Psoas muscle (tissue), 8 donors: ENCODE measurements around the gene SHISA5. TPM values are rescaled to one million over a fixed set of nuclear protein-coding genes. Genes with fewer than 3 reads are reported as not detected.

Experiments
- ATAC-seq, 4 donors: fragments of 200-7000 bp; cut with Tn5 transposase; one replicate each; pipeline ENCODE4 v1.9.1; 2020; ENCODE audit warnings: moderate library complexity in 3 of 4, mild to moderate bottlenecking in 2 of 4
- DNase-seq, 2 donors: peaks; one replicate each; pipeline ENCODE4 v3.0.0-alpha.2; 2020
- H3K27ac ChIP-seq: fragments of 200-600 bp; one replicate; pipeline ENCODE4 v1.8.0; 2022
- H3K27me3 ChIP-seq, 3 donors: fragments of 200-600 bp in 1 of 3; one replicate each; pipeline versions ENCODE4 v1.6.1 to v1.8.0; 2013 to 2022; ENCODE audit warnings: low read length in 2 of 3, mild to moderate bottlenecking in 2 of 3, moderate library complexity in 1 of 3; ENCODE audit not compliant: insufficient read depth in 3 of 3
- H3K36me3 ChIP-seq, 2 donors: fragments of 200-600 bp in 1 of 2; one replicate each; pipeline versions ENCODE4 v1.6.1 to v1.8.0; 2013 to 2022; ENCODE audit warnings: low read depth in 1 of 2, mild to moderate bottlenecking in 1 of 2, moderate library complexity in 1 of 2; ENCODE audit not compliant: insufficient read depth in 1 of 2
- H3K4me1 ChIP-seq: fragments of 200-600 bp; one replicate; pipeline ENCODE4 v1.8.0; 2022
- H3K4me3 ChIP-seq: fragments of 200-600 bp; one replicate; pipeline ENCODE4 v1.8.0; 2022; ENCODE audit warnings: mild to moderate bottlenecking
- H3K9me3 ChIP-seq: fragments of 200-600 bp; one replicate; pipeline ENCODE4 v1.8.0; 2022
- CTCF ChIP-seq: fragments of 200-600 bp; IDR thresholded peaks from one replicate; pipeline ENCODE4 v1.8.0; 2022; ENCODE audit warnings: antibody characterized with exemption
- WGBS, 3 donors: extraction: QIAGEN DNeasy Blood & Tissue Kit; methylation state at CpG; one replicate each; pipeline versions ENCODE4 v1.1.6 to v1.1.7; 2013; 5-methylcytosine and 5-hydroxymethylcytosine counted together
- intact Hi-C, 2 donors: fragments of 100-400 bp; cut with DNase I; formaldehyde crosslinking; loops; one replicate each; pipeline versions ENCODE4 v1.11.0 to v1.14.2; 2022
- polyA plus RNA-seq, 3 donors: library from polyadenylated mRNA; stranded (reverse); fragments of 200-250 nt; gene quantifications; one replicate each; pipeline ENCODE4 v1.2.3, GENCODE V29; 2013
- total RNA-seq, 4 donors: library from RNA; stranded (reverse); fragmentation: NEBNext Ultra II Directional in 2 of 4; extraction: Animal tissue kit (Norgen Biotek cat#: 25700) in 2 of 4; gene quantifications; one replicate each; pipeline versions ENCODE4 v1.2.1 to v1.2.4, GENCODE V29; 2021 to 2023
- donor health status: healthy with polysubstance abuse.
- donor health status: DM: no; HTN: no; CAD: no; lungs with moderate emphysema.
- donor health status: Bipolar disorder and iron deficiency.
- donor health status: healthy.
- donor health status: DM: yes; HTN: yes; CAD: no.
- donor health status: DM: no; HTN: no; CAD: no.
- donor health status: DM: no; HTN: no; CAD: no.
- donor health status: DM: yes; HTN: yes; CAD: no.

SHISA5 gene
- total and polyA plus RNA-seq, 7 donors = 16.9 to 34.7 (median 24.3) TPM

GRCh38 chr3:48433472-48434118 is 70.4 kb downstream of the SHISA5 start:
- Histone ChIP-seq H3K27ac (no peak overlapping the region), H3K36me3 (peaks cover 3 to 27% of the 10 kb centered on the region in 2 donors), H3K27me3 (peaks cover 0 to 4% (median 2%) of the 10 kb centered on the region in 3 donors), H3K4me3 (no peak overlapping the region), H3K9me3 (no peaks in the 10 kb centered on the region), H3K4me1 (peaks cover 4% of the 10 kb centered on the region)
- no peak for DNase-seq
- 80 to 81% (median 80%) methylated on average over 12 of the region's 12 CpGs for WGBS, 3 donors
- no peak for TF ChIP-seq CTCF
- intact Hi-C loops = loop anchor here (1.0 to 5.0 kb wide), 2 partner anchors 32 to 201 kb away; no protein-coding TSS in a partner anchor
- no peak for ATAC-seq

GRCh38 chr3:48432411-48433371 is 71.3 kb downstream of the SHISA5 start:
- H3K27me3 ChIP-seq = peaks cover 0 to 8% (median 2%) of the 10 kb centered on the region in 3 donors
- TF ChIP-seq CTCF = no peak
- ATAC-seq (no peak), DNase-seq (no peak)
- H3K36me3 ChIP-seq = peaks cover 3 to 27% of the 10 kb centered on the region in 2 donors
- no peaks in the 10 kb centered on the region for H3K9me3 ChIP-seq
- intact Hi-C loops = loop anchor here in 1 of 2 donors (5.0 kb wide), 1 partner anchor 200 kb away; no protein-coding TSS in a partner anchor
- 78 to 82% (median 79%) methylated on average over 15 to 16 of the region's 16 CpGs for WGBS, 3 donors
- peaks cover 4% of the 10 kb centered on the region for H3K4me1 ChIP-seq
- no peak overlapping the region for H3K4me3 ChIP-seq
- no peak overlapping the region for H3K27ac ChIP-seq

GRCh38 chr3:48431224-48432029 is 72.5 kb downstream of the SHISA5 start:
- no peak for DNase-seq
- 80 to 89% (median 80%) methylated on average over 8 of the region's 8 CpGs for WGBS, 3 donors
- ATAC-seq = no peak
- Histone ChIP-seq H3K4me1 (peaks cover 4% of the 10 kb centered on the region), H3K36me3 (peaks cover 3 to 27% of the 10 kb centered on the region in 2 donors), H3K9me3 (no peaks in the 10 kb centered on the region), H3K4me3 (no peak overlapping the region), H3K27me3 (peaks cover 0 to 8% (median 2%) of the 10 kb centered on the region in 3 donors), H3K27ac (no peak overlapping the region)
- no peak for TF ChIP-seq CTCF
- intact Hi-C loops = loop anchor here in 1 of 2 donors (5.0 kb wide), 1 partner anchor 199 kb away; no protein-coding TSS in a partner anchor

- DNase-seq = no peak
- WGBS, 3 donors = 70 to 100% (median 80%) methylated on average over 1 of the region's 1 CpG
- Histone ChIP-seq H3K27me3 (peaks cover 0 to 8% (median 2%) of the 10 kb centered on the region in 3 donors), H3K9me3 (no peaks in the 10 kb centered on the region), H3K36me3 (peaks cover 3 to 27% of the 10 kb centered on the region in 2 donors), H3K4me1 (peaks cover 4% of the 10 kb centered on the region), H3K4me3 (no peak overlapping the region), H3K27ac (no peak overlapping the region)
- no peak for ATAC-seq
- intact Hi-C loops = loop anchor here in 1 of 2 donors (5.0 kb wide), 1 partner anchor 198 kb away; no protein-coding TSS in a partner anchor
- TF ChIP-seq CTCF = no peak
Measured at GRCh38 chr3:48430708-48431101, 73.3 kb downstream of the SHISA5 start.
